DND-41 (cell line): ENCODE data around the gene ALDOB.

Source experiments
- ATAC-seq: fragments of 200-7000 bp; cut with Tn5 transposase; 3 replicates; pipeline ENCODE4 v1.9.1; 2021; ENCODE audit warnings: low read depth; ENCODE audit not compliant: insufficient read depth
- DNase-seq: peaks from one replicate; pipeline ENCODE4 v3.0.0-alpha.2; 2020
- H2AFZ ChIP-seq: 2 replicates; pipeline ENCODE4 v1.6.0; 2012; ENCODE audit warnings: low read depth, low read length
- H3K27ac ChIP-seq: 2 replicates; pipeline ENCODE4 v1.5.1; 2012; ENCODE audit warnings: low read length, inconsistent platforms
- H3K27me3 ChIP-seq: fragments of 200-600 bp; sonication (generic); 2 replicates; pipeline ENCODE4 v1.6.0; 2012; ENCODE audit warnings: low read length, mild to moderate bottlenecking, inconsistent platforms; ENCODE audit not compliant: insufficient read depth, poor library complexity
- H3K36me3 ChIP-seq: 2 replicates; pipeline ENCODE4 v1.5.1; 2012; ENCODE audit warnings: low read length, inconsistent platforms; ENCODE audit not compliant: insufficient read depth
- H3K4me1 ChIP-seq: 2 replicates; pipeline ENCODE4 v1.5.1; 2012; ENCODE audit warnings: mild to moderate bottlenecking, low read length; ENCODE audit not compliant: insufficient read depth
- H3K4me2 ChIP-seq: 2 replicates; pipeline ENCODE4 v1.6.0; 2012; ENCODE audit warnings: mild to moderate bottlenecking, moderate library complexity, low read length, inconsistent platforms; ENCODE audit not compliant: insufficient read depth
- H3K4me3 ChIP-seq, 2 experiments: fragments of 200-600 bp in 1 of 2; shearing (Covaris generic) in 1 of 2; 2 replicates each; pipeline ENCODE4 v1.5.1; 2012 to 2016; ENCODE audit warnings: inconsistent platforms in 2 of 2, low read length in 2 of 2, mild to moderate bottlenecking in 2 of 2, low read depth in 1 of 2, moderate library complexity in 1 of 2
- H3K79me2 ChIP-seq: 2 replicates; pipeline ENCODE4 v1.6.0; 2012; ENCODE audit warnings: low read length, inconsistent platforms; ENCODE audit not compliant: insufficient read depth
- H3K9ac ChIP-seq: 2 replicates; pipeline ENCODE4 v1.6.0; 2012; ENCODE audit warnings: low read depth, mild to moderate bottlenecking, inconsistent platforms, low read length, moderate library complexity
- H3K9me3 ChIP-seq: 2 replicates; pipeline ENCODE4 v1.5.1; 2012; ENCODE audit warnings: low read length, moderate library complexity, mild to moderate bottlenecking, inconsistent platforms; ENCODE audit not compliant: insufficient read depth, severe bottlenecking
- H4K20me1 ChIP-seq: 2 replicates; pipeline ENCODE4 v1.6.0; 2012; ENCODE audit warnings: low read length; ENCODE audit not compliant: insufficient read depth
- EZH2 ChIP-seq: IDR thresholded peaks from 3 replicates; pipeline ENCODE4 v1.6.1; 2012; ENCODE audit warnings: borderline replicate concordance, low read depth, mild to moderate bottlenecking, moderate library complexity, low read length, inconsistent platforms; ENCODE audit not compliant: severe bottlenecking
- TF ChIP-seq, protein P1 (sequence below): IDR thresholded peaks from 2 replicates; pipeline ENCODE4 v1.5.1; 2012; ENCODE audit warnings: borderline replicate concordance, low read length, moderate library complexity, mild to moderate bottlenecking; ENCODE audit not compliant: poor library complexity, severe bottlenecking; ENCODE audit errors: extremely low read depth

Gene ALDOB

GRCh38 chr9:101435601-101436079 is at the start of gene ALDOB:
TSS of gene ALDOB (minus strand) at chr9:101435774. CDS start at chr9:101430887, 4,887 bp downstream.
- no peak within 1 kb of the TSS for H3K4me3 ChIP-seq
- no peaks in the 10 kb centered on the region for H3K36me3 ChIP-seq
- H3K27ac ChIP-seq = no peak within 1 kb of the TSS
- peaks cover 3% of the 10 kb centered on the region for H3K27me3 ChIP-seq
- no peak within 1 kb of the TSS for H3K9ac ChIP-seq
- H3K9me3 ChIP-seq = no peaks in the 10 kb centered on the region
- TF ChIP-seq, protein P1, sequence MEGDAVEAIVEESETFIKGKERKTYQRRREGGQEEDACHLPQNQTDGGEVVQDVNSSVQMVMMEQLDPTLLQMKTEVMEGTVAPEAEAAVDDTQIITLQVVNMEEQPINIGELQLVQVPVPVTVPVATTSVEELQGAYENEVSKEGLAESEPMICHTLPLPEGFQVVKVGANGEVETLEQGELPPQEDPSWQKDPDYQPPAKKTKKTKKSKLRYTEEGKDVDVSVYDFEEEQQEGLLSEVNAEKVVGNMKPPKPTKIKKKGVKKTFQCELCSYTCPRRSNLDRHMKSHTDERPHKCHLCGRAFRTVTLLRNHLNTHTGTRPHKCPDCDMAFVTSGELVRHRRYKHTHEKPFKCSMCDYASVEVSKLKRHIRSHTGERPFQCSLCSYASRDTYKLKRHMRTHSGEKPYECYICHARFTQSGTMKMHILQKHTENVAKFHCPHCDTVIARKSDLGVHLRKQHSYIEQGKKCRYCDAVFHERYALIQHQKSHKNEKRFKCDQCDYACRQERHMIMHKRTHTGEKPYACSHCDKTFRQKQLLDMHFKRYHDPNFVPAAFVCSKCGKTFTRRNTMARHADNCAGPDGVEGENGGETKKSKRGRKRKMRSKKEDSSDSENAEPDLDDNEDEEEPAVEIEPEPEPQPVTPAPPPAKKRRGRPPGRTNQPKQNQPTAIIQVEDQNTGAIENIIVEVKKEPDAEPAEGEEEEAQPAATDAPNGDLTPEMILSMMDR = no peak
- no peak for TF ChIP-seq EZH2
- H3K79me2 ChIP-seq = no peaks in the 10 kb centered on the region
- no peaks in the 10 kb centered on the region for H4K20me1 ChIP-seq
- no peak for ATAC-seq
- no peaks in the 10 kb centered on the region for H3K4me1 ChIP-seq
- H3K4me2 ChIP-seq = no peak within 1 kb of the TSS
- DNase-seq = no peak
- H2AFZ ChIP-seq = no peak within 1 kb of the TSS

- Histone ChIP-seq H3K27ac (no peak overlapping the region), H3K27me3 (no peaks in the 10 kb centered on the region), H3K36me3 (no peaks in the 10 kb centered on the region), H3K9ac (no peak overlapping the region), H3K4me2 (no peak overlapping the region), H4K20me1 (no peaks in the 10 kb centered on the region), H3K4me3 (no peak overlapping the region), H3K4me1 (no peaks in the 10 kb centered on the region), H2AFZ (no peak overlapping the region), H3K9me3 (no peaks in the 10 kb centered on the region), H3K79me2 (no peaks in the 10 kb centered on the region)
- no peak for ATAC-seq
- no peak for DNase-seq
- TF ChIP-seq, protein P1 = no peak
- TF ChIP-seq EZH2 = no peak
Observed at GRCh38 chr9:101484046-101484445, 48.5 kb upstream of the ALDOB start.

DNA sequence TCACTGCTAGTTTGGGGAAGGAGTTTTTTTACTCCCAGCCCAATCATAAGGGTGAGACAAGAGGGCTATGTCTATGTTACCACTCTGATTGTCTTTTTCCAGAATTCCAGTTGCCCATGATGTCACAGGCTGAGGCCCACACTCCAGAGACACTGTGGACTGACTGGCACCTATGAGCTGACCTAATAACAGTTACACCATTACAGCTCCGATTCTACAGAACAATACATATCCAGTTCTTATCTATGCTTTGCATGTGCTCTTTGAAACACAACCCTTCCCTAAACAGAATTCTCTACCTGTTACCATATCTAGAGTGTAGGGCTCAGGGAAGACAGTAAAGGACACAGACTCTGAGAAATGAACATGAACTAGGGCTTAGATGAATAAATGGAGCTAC is 45.7 kb upstream of the ALDOB start:
- no peak overlapping the region for H3K4me3 ChIP-seq
- H3K9ac ChIP-seq = no peak overlapping the region
- no peak overlapping the region for H3K27ac ChIP-seq
- no peak overlapping the region for H3K4me2 ChIP-seq
- no peaks in the 10 kb centered on the region for H3K36me3 ChIP-seq
- no peaks in the 10 kb centered on the region for H3K79me2 ChIP-seq
- no peaks in the 10 kb centered on the region for H3K4me1 ChIP-seq
- no peak overlapping the region for H2AFZ ChIP-seq
- H3K9me3 ChIP-seq = no peaks in the 10 kb centered on the region
- H3K27me3 ChIP-seq = no peaks in the 10 kb centered on the region
- no peak for TF ChIP-seq EZH2
- TF ChIP-seq, protein P1 = no peak
- DNase-seq = no peak
- ATAC-seq = no peak
- H4K20me1 ChIP-seq = no peaks in the 10 kb centered on the region

DNA sequence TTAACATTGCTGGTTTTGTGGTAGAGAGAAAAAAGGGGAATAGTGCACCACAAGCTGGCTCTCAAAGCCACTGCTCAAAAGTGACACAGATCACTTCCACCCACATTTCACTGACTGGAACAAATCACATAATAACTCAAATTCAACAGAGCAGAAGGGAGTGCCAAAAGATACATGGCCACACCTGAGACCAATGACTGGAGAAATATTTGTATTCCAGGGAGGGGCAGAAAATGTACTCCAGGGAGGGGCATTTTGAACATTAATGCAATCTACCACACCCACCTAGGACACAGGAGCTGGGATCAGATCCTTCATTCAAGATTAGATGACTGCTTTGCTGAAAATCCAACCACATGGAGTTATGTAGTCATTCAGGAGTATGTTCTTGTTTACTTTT is 44.8 kb upstream of the ALDOB start:
- Histone ChIP-seq H4K20me1 (no peaks in the 10 kb centered on the region), H3K4me2 (no peak overlapping the region), H2AFZ (no peak overlapping the region), H3K79me2 (no peaks in the 10 kb centered on the region), H3K4me1 (no peaks in the 10 kb centered on the region), H3K27ac (no peak overlapping the region), H3K9ac (no peak overlapping the region), H3K36me3 (no peaks in the 10 kb centered on the region), H3K9me3 (no peaks in the 10 kb centered on the region), H3K4me3 (no peak overlapping the region), H3K27me3 (no peaks in the 10 kb centered on the region)
- TF ChIP-seq, protein P1 = no peak
- TF ChIP-seq EZH2 = no peak
- DNase-seq = no peak
- ATAC-seq = no peak
